Measurements from ENCODE around the gene GYPA.
"Not testable (repeated sequence)": the region's sequence is repeated elsewhere in the genome, so short reads cannot be mapped to it uniquely, and the experiment has no call there.

The GYPA gene

GRCh38 chr4:144140594-144141295, at the start of gene GYPA:
TSS of gene GYPA (minus strand) at chr4:144140718. CDS start at chr4:144140635, 83 bp downstream.
- DNase-seq, result not testable (repeated sequence)

GRCh38 chr4:144190009-144190408, 49.5 kb upstream of the GYPA start:
- no peak for DNase-seq

- no peak for DNase-seq
Observed at GRCh38 chr4:144189121-144189520, 48.6 kb upstream of the GYPA start.

- no peak for DNase-seq
Observed at GRCh38 chr4:144185086-144185485, 44.6 kb upstream of the GYPA start.

DNA sequence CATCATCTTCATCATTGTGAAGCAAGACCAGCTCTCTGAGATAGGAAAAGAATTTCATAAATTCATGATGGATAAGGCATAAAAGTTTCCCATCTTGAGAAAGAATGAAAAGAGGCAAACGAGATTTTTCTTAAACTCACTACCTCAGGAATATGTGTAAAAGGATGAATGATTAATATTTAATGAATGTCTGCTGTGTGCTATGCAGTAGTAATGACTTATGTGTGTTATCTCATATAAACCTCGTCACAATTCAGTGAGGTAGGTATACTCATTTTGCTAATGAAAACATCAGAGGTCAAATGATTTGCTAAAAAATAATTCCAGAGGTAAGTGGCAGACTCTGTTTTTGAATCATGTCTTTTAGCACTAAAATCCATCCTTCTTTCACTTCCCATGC, 42.6 kb upstream of the GYPA start:
- DNase-seq, result no peak

DNA sequence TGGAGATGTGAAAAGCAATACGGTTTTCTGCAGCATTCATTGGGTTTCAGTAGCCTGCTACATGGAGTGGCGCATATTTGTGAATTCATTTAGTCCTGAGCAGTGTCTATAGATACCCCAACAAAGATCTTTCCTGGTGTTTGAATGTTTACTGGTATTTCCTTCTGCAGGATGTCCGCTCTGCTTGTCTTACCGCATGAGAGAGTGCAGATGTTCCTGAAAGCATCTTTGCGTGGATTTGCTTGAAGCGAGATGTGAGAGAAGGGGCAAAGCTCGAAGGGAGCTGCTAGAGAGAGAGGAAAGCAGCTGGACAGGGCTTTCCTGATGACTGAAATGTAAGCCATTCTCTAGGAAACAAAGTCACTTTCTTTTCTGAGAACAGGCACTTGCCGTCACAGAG, 40.9 kb upstream of the GYPA start:
- DNase-seq, result no peak

DNA sequence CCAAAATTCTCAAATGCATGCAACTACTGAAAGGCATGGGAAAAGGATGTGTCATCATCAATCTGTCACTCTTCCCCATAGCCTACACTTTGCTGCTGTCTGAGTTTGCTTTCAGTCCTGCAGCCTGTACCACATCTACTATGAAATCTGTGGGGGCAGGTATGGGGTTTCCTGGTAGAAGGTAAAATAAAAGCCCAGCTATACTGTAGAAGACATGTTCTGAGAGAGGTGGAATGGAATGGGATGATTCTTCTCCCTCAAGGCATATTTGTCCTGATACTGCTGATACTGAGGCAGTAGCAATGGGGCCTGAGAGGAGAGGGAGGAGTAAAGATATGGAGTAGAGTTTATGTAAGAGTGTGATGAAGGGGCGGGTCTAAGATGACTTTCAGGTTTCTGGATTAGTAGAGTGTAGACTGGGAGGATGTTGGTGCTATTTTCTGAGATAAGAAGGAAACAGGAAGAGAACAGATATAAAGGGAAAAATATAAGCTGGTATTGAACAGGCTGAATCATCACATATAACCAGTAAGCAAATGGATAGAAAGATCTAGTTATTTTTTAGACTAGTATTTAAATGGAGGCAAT, 38.7 kb upstream of the GYPA start:
- no peak for DNase-seq

- DNase-seq, result no peak
Observed at GRCh38 chr4:144178414-144178813, 37.9 kb upstream of the GYPA start.

DNA sequence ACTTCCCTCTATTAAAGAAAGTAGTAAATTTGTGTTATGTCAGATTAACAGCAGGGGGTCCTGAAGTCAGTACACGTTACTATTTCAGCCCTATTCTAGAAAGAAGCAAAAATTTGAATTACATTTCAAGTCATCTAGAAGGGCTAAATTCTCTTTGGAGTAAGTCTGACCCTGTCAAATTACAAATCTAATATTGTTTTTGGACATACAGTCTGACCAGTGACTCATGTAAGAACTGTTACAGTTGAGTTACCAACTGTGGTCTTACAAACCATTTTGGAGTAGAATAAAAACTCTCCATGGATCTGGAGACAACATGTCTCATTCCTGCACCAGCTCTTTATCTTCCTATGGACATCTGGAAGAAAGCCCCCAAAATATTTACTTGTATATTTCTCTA, 36.0 kb upstream of the GYPA start:
- DNase-seq, result no peak

- DNase-seq, result no peak
Observed at GRCh38 chr4:144174401-144175067, 34.0 kb upstream of the GYPA start.

DNA sequence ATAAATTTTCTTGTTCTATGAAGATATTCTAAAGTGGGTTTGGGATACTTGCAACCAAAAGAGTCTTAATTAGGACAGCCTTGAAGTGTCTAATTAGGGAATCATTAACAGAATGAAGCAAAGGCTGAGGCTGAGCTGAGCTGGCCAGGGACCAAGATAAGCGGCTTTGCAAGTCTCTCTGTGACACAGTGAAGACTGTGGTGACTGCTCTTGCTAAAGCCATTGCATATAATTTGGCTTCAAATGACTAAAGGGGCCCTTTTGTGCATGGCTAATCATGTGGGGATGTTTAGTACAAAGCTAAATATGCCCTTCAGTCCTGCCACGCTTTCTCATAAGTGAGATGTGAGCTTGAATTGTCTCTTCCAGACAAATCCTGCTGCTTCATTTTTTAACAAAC, 31.2 kb upstream of the GYPA start:
- no peak for DNase-seq

GRCh38 chr4:144169211-144169610, 28.7 kb upstream of the GYPA start:
- DNase-seq, result no peak

- no peak for DNase-seq
Observed at GRCh38 chr4:144154044-144154443, 13.5 kb upstream of the GYPA start.

DNA sequence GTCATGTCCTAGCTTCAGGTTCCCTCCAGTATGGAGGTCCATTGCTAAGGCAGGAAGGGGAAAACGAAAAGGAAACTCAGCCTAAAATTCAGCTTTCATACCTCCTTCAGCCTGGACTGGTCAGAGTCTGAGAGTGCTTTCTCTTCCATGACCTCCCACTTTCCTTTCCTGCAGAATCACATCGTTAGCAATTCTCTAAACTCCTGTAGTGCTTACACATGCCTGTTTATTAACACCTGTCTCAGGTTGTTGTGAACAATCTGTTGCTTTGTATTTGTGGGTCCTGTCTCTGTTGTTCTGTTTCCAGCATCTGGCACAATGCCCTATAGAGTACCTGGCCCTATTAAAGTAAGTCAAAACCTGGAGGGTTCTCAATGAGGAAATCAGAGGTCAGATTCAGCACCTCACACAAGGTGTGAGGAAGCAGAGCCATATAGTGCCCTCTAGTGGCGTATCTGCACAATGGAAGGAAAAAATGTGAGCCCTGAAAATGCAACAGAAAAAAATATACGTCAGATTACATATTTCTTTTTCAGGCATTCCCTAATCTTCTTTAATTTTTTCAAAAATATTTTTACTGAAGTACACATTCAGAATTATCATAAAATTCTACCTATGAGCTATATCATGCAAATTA, 2.3 kb upstream of the GYPA start:
- DNase-seq, result not testable (repeated sequence)

- DNase-seq, result no peak
Observed at GRCh38 chr4:144141493-144141892, 975 bp upstream of the GYPA start.

GRCh38 chr4:144139991-144140390, 527 bp downstream of the GYPA start:
- not testable (repeated sequence) for DNase-seq

- not testable (repeated sequence) for DNase-seq
Observed at GRCh38 chr4:144139547-144139946, 971 bp downstream of the GYPA start.

- not testable (repeated sequence) for DNase-seq
Observed at GRCh38 chr4:144138239-144138638, 2.3 kb downstream of the GYPA start.

DNA sequence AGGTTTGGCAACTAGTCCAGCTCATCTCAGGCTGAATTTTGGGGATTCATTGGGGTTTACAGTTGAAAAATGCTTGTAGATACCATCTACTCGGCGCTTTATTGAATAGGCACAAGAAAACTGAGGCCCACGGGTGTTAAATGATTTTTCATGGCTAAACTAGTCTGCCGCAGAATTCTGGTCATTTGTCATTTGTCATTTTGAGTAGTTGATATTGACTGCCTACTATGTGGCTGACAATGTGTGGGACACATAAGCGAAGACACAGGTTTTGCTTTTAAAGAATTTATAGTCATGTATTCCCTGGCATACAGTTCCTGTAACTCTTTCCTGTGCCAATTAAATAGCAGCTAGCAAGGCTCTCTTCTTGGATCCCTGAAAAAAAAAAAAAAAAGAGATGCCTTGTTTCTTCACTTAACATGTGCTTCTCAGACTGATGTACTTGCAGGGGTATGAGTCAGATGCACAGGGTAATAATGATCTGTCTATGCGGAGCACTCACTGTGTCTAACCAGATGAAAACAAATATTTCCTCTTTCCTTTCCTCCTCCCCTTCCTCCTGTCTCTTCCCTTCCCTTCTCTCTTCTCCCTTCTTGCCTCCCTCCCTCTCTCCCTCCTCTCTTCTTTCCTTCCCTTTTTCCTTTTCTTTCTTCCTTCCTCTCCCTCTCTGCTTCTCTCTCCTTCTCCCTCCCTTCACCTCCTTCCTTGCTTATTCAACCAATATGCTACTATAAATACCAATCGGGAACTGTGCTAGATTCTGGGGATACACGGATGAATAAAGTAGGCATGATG, 3.2 kb downstream of the GYPA start:
- DNase-seq, result not testable (repeated sequence)

- not testable (repeated sequence) for DNase-seq
Observed at GRCh38 chr4:144136189-144136588, 4.3 kb downstream of the GYPA start.

DNA sequence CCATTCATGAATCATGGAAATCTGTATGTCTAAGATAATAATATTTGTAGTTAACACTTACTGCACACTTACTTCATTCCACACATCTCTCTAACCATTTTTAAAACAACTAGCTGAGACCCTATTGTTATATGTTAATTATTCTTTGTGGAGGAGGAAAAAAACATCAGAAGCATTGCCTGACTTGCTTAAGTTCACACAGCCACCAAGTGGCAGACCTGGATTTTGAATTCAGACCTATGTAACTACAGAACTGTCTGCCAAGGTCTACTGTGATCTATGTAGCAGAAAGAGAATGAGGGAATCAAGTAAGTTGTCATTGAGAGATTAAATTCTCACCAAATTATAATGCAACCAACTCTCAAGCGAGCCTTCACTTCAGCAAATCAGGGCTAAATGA, 10.4 kb downstream of the GYPA start:
- not testable (repeated sequence) for DNase-seq

GRCh38 chr4:144129336-144129875, 11.1 kb downstream of the GYPA start:
- DNase-seq, result not testable (repeated sequence)
